CD4-positive, alpha-beta T cell treated with Interleukin-21 for 1 hour (primary cell): ENCODE results near the gene SP3.
"Not testable (repeated sequence)": the region's sequence is repeated elsewhere in the genome, so short reads cannot be mapped to it uniquely, and the experiment has no call there.

Source experiments
- DNase-seq: peaks from one replicate; pipeline ENCODE4 v3.0.0-alpha.2; 2020

The SP3 gene

GRCh38 chr2:173940208-173941020 is 24.8 kb downstream of the SP3 start:
- DNase-seq = no peak

- no peak for DNase-seq
Observed at GRCh38 chr2:173938700-173939384, 26.3 kb downstream of the SP3 start.

- DNase-seq = no peak
Observed at GRCh38 chr2:173935305-173935704, 29.9 kb downstream of the SP3 start.

- DNase-seq = no peak
Observed at GRCh38 chr2:173934895-173935294, 30.3 kb downstream of the SP3 start.

DNA sequence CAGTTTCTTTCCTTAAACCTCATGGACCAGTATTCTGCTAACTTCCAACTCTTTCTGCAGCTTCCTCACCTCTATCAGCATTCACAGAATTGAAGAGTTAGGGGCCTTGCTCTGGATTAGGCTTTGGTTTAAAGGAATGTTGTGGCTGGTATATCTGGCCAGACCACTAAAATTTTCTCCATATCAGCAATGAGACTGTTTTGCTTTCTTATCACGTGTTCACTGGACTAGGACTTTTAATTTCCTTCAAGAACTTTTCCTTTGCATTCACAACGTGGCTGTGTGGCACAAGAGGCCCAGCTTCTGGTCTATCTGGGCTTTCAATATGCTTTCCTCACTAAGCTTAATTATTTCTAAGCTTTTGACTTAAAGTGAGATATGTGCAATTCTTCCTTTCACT is 33.4 kb downstream of the SP3 start:
- DNase-seq = no peak

DNA sequence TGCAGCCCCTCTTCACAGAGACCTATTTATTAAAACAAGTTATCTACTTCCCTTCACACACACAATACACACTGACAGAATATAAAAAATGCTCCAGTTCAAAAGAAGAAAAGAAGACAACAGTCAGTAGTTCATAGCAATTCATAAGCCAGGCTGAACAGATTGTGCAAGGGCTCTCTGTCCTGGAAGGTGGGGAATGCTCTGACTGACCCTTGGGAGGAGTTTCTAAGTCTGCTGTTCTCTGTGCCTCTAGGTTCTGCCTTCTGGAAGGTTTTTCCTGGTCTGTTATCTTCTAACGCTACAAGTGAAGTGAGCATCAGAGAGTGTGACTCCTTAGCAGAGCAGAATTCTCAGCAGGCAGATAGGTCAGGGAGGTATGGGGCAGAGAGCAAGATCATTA is 35.7 kb downstream of the SP3 start:
- DNase-seq = no peak

GRCh38 chr2:173926875-173927274 is 38.3 kb downstream of the SP3 start:
- no peak for DNase-seq

DNA sequence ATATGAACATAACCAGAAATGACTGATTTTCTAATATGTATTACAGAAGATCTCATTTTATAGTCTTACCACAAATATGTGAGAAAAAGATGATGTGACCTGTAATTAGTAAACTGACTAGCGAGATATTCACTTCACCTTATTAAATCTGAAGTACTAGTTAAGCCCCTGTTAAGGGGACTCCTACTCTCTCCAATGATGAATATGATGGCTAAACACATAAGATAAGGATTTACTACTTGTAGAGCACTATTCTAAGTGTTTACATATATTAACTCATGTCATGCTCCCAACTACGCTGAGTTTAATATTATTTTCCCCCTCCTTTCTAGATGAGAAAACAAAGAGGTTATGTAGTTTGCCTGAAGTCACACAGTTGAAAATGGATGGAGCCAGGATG is 40.9 kb downstream of the SP3 start:
- no peak for DNase-seq

GRCh38 chr2:173922760-173923159 is 42.4 kb downstream of the SP3 start:
- DNase-seq = no peak

GRCh38 chr2:173922068-173922467 is 43.1 kb downstream of the SP3 start:
- no peak for DNase-seq

DNA sequence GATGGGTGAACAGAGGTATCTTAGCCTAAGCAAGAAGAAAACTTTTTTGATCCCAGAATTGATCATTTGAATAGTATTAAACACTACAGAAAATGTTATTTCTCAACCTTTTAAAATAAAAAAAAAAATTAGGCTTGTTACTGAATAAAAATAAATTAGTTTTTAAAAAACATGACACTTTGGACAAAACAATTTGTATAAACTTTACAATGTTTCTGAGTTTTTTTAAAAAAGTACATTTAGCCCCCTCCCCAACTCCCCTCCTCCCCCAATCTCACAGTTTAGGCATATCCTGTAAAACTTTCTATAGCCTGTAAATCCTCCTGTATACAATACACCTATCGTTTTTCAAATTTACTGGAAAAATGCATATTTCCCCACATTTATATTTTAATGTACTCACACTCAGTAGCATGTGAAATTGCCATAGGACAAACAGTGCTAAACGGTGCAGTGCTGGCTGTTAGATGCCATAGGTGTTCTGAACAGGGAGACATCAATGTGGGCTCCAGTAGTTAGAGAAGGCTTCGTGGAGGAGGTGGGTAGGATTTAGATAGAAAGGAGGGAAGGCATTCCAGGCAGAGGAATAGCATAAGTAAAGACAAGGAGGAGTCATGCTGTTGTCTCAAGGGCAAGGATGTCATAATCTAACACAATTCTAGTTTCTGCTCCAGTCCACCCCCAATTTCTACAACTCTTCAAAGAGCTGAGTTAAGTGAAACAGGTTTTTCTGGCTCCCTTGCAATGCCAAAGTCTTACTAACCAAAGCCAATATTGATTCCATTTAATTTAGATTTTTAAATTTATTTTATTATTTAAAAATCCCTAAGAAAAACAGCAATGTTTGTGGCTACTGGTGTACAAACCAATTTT is 50.9 kb downstream of the SP3 start:
- DNase-seq = no peak

- DNase-seq = no peak
Observed at GRCh38 chr2:173909846-173910245, 55.3 kb downstream of the SP3 start.

DNA sequence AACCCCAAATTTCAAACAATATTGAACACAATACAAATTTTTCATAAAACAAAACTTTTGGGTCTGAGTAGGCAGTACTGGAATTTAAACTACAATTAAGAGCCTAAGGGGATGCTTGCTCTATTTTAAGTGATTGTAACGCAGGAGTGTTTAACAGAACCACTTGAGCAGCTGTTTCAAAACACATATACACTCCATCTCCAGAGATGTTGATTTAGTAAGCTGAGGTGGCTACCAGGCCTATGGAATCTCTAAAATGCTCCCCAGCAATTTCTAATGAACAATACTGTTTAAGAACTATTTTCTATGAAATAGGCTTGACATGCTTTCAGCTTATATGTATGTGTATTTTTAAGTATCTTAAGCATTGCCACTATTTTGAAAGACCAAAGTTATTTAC is 58.5 kb downstream of the SP3 start:
- no peak for DNase-seq

DNA sequence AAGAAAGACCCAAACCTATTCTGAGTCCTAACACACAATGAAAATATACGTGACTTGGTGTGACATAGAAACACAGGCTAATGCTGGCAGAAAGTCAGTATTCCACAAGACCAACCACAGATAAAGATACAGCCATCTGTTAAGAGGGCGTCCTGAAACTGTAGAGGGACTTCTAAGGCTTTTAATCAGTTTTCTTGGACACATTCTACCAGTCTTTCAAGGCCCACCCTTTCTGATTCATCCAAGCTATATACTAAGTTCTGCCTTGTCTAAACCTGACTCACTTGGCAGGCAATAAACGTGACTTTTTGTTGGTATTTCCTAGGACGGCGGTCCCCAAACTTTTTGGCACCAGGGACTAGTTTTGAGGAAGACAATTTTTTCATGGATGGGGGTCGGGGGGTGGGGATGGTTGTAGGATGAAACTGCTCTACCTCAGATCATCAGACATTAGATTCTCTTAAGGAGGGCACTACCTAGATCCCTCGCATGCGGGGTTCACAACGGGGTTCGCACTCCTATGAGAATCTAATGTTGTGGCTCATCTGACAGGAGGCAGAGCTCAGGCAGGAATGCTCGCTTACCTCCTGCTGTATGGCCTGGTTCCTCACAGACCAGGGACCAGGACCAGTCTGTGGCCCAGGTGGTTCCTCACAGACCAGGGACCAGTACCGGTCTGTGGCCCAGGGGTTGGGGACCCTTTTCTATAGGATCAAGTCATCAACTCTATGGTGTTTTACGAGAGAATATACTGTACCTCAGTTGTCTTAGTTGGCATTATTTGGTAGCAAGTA is 61.4 kb downstream of the SP3 start:
- DNase-seq = no peak

- DNase-seq = no peak
Observed at GRCh38 chr2:173898996-173899395, 66.2 kb downstream of the SP3 start.

- DNase-seq = no peak
Observed at GRCh38 chr2:173898178-173898668, 67.0 kb downstream of the SP3 start.

GRCh38 chr2:173896755-173897154 is 68.4 kb downstream of the SP3 start:
- DNase-seq = no peak

GRCh38 chr2:173892341-173892740 is 72.8 kb downstream of the SP3 start:
- DNase-seq = no peak

DNA sequence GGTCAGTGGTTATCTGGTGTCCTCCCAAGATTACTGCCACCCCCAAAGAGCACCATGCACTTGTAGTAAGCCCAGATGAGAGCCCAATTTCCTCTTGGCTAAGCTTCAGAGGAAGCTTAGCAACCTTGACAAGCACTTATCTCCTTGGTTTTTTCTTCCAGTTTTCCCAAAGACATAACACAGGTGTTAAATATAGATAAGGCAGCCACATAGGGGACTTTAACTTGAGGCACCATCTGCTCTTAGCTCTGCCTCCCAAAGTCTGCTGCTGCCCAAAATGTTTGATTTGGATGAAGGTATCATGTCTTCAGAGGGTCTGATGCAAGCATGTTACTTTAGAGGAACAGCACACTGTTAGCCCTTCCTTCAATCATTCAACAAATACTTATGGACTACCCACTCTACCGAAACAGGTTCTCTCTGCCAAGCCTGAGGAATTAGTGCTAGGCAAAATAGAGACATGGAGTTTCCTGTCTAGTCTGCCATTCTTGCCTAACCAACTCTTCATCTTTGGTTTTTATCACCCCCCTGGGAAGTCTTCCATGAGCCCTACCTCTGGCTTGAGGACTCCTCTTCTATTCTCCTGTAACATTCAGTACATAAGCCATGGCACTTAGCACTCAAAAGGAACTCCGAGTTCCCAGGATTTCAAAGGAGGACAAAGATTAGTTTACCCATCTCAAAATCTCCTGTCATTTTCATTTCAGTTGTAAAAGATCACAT is 73.7 kb downstream of the SP3 start:
- no peak for DNase-seq

DNA sequence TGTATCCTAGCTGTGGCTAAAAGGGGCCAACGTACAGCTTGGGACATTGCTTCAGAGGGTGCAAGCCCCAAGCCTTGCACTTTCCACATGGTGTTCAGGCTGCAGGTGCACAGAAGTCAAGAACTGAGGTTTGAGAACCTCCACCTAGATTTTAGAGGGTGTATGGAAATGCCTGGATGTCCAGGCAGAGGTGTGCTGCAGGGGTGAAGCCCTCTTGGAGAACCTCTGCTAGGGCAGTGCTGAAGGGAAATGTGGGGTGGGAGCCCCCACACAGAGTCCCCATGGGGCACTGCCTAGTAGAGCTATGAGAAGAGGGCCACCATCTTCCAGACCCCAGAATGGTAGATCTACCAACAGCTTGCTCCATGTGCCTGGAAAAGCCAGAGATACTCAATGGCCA is 75.7 kb downstream of the SP3 start:
- not testable (repeated sequence) for DNase-seq

DNA sequence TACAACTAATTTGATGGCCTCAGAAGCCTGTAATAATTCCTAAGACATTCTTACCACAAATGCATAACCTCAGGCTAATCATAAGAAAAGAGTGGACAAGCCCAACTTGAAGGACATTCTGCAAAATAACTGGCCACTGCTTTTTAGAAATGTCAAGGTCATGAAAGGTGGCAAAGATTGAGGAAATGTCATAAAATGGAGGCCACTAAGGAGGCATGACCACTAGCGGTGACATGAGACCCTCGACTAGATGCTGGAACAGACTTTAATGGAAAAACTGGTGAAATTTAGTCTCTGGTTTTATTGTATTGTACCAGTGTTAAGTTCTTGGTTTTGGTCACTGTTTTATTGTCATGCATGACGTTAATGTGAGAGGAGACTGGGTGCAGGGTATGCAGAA is 78.6 kb downstream of the SP3 start:
- DNase-seq = no peak
